Activated CD4-positive, alpha-beta T cell treated with anti-CD3 and anti-CD28 coated beads for 24 hours (primary cell): ENCODE measurements around the gene COMMD7.
"Not testable (repeated sequence)": the region's sequence is repeated elsewhere in the genome, so short reads cannot be mapped to it uniquely, and the experiment has no call there.

ENCODE experiments used
- DNase-seq, 2 donors: peaks; one replicate each; pipeline ENCODE4 v3.0.0-alpha.2; 2020; ENCODE audit warnings: low read depth in 2 of 2

Gene COMMD7

DNA sequence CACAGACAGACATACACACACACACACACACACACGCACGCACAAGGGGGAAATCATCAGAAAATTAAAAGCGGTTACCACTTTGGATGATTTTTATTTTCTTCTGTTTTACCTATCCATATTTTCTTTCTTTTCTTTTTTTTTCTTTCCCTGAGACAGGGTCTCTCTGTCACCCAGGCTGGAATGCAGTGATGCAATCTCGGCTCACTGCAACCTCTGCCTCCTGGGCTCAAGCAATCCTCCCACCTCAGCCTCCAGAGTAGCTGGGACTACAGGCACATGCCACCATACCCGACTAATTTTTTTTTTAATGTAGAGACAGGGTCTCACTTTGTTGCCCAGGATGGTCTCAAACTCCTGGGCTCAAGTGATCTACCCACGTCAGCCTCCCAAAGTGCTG is 14.8 kb downstream of the COMMD7 start:
- not testable (repeated sequence) for DNase-seq

DNA sequence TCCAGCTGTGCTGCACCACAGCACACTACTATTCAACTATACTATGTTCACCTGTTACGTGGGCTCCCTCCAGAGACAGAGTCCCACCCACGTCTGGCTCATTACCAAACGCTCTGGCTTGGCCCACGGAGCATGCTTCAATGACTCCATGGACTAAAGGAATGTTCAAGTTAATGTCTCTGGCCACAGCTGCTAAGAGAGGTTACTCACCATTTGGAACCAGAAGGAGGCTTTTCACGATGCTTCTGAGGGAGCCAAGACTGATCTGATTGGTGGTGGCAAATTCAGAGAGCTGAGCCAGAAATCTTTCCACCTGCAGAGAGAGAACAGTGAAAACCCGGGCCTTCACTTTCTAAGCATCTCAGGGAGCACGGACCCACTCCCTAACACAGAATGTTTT is 15.6 kb downstream of the COMMD7 start:
- no peak for DNase-seq

DNA sequence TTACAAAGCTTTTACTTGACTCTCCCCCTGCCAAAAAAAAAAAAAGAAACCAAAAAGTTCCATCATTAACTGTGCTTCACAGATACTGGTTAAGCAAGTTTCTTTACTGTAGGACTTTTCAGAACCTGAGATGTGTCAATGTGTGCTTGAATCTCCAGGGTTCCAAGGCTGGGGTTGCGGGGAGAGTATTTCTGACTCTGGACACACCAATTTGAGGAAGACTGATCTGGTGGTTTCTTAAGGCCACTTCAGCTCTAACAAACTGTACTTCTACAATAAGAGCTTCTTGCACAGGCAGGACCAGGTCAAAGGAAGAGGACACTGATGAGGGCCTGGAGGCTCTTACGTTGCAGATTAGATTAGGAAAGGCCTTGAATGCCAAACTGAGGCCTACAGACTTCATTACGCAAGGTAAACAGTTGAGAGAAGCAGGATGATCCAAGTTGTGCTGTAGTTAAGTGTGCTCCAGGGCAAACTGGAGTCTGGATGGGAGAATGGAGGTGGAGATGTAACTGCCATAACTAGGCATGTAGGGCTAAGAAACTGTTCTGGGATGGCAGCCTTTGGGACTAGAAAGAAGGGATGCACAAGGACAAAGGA is 24.4 kb downstream of the COMMD7 start:
- no peak for DNase-seq

DNA sequence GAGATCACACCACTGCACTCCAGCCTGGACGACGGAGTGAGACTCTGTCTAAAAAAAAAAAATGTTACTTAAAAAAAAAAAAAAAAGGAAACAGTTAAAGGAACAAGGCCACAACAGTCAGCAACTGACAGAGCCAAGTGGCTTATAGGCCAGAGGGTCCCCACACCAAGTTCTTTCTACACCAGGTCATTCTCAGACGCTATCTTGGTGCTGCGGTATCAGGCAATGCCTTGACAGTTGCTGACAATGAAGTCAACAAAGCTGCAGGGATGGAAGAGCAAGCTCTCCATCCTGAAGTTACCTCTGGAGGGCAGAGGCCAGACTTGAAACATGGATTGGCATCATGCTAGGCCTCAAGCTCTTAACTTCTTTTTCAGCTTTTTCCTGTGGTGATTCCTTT is 31.9 kb downstream of the COMMD7 start:
- no peak for DNase-seq

DNA sequence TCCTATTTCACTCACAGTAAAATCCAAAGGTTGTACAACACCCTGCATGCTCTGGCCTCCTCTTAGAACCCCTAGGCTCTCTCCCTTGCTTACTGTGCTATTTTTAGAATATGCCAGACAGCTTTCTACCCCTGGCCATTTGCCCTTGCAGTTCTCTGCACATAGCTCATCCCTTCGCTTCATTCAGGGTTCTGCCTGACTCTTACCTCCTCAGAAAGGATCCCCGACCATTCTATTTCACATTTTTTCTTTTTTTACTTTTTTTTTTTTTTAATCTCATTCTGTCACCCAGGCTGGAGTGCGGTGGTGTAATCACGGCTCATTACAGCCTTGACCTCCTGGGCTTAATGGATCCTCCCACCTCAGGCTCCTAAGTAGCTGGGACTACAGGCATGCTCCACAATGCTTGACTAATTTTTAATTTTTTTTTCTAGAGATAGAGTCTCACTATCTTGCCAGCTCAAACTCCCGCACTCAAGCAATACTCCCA is 33.6 kb downstream of the COMMD7 start:
- DNase-seq = no peak

DNA sequence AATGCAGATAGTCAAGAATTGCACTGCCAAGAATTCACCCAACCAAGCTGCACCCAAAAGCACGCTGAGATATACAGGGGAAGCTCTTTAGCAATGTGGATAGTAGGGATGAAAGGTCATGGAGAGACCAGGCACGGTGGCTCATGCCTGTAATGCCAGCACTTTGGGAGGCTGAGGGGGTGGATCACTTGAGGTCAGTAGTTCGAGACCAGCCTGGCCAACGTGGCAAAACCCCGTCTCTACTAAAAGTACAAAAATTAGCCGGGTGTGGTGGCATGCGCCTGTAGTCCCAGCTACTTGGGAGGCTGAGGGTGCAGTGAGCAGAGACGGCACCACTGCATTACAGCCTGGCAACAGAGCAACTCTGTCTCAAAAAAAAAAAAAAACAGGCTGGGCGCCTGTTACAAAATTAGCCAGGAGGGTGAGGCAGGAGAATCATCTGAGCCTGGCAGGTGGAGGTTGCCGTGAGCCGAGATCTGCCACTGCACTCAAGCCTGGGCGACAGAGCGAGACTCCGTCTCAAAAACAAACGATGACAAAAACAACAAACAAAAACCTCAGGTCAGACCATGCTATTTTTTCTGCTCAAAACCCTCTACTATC is 34.1 kb downstream of the COMMD7 start:
- DNase-seq = not testable (repeated sequence)

DNA sequence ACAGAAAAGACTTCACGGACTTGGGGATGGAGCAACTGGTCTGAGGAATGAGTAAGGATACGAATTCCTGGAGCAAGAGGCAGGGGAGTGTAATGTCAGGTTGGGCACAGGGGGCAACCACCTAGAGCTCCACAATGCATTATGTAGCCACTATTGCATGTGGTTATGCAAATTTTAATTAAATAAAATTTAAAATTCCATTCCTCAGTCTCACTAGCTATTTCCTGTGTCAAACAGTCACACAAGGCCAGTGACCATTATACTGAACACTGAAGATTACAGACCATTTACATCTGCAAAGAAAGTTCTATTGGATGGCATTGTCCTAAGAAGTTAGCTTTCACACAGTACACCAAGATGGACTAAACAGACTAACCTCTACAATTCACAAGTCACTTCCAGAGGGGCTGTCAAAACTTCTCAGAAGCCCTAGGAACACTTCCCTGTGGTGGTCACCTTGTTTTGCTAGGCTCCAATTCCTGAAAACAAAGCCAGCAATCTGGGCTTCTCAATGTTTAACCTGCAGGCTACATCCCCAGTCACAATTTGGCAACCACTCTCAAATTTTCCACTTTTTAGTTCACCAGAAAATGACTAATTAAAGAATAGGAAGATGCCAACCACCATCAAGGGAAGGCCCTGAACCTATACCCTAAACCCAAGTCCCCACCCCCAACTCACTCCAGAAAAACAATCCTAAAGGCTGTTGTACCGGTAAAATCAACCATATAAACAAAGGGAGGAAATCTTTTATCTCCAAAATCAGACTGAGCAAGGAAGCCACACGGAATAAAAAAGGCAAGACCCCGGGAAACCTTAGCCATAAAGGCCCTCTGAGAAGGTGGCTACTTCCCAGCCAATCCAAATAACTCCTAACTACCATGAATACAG is 35.3 kb downstream of the COMMD7 start:
- no peak for DNase-seq

DNA sequence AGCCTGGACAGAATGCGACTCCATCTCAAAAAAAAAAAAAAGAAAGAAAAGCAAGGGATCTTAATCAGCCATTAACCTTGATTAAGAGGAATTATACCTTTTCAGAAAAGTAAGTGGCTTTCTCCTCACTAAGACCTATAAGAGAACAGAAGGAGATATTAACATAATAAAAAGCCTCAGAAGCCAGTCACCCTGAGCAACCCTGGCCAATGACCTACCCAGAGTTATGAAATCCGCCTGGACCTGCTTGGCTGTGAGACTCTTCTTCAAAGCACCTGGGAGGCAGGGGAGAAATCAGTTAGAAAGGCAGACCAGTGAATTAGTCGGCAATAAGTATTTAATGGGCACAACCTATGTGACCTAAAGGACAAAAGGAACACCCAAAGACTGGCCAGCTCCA is 36.8 kb downstream of the COMMD7 start:
- DNase-seq = no peak

DNA sequence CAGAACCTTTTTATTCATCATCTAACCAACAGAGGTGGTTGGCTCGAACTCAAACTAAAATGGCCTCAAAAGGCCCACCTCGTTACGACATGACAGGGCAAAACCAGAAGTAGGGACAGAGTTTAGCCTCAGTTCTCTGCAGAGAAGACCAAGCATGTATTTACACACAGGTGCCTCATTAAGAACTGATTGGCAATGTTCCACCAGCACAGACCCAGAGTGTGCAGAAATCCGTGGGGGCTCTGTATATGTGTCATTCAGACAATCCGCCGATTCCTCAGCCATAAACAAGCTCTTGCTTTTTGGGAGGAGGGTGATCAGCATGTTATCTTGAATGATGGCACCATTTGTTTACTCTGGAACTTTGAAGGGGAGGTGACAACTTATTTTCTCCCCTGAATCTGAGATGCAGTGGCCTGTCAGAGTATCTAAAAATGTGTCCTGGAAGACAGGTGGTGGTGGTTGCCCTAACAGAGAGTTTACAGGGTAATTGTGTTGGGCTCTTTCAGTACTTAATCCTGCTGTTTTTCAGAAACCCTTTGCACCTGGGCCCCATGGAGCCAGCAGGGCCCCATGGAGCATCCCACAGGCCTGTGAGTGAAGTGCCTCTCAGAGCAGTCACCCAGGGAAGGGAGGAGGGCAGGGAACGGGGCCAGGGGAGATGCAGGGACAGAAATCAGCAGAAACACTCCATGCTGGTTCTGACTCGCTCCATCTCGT is 40.4 kb downstream of the COMMD7 start:
- DNase-seq = no peak

DNA sequence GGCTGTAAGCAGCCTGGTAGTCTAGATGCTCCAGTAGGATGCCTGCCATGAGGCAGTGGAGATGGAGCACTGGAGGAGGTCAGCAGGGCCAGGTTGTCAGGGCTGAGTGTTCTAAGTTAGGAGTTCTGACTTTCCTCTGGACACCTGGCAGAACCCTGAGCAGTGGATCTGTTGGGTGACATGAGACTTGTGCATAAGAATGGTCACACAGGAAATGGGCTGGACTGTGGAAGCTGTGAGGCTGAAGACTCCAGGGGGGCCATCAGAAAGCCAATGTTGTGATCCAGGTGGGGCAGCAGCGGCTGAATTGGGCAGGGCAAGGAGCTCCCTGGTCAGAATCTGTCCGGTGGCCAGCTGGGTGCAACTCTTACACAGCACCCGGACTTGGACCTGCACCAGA is 45.7 kb downstream of the COMMD7 start:
- no peak for DNase-seq

DNA sequence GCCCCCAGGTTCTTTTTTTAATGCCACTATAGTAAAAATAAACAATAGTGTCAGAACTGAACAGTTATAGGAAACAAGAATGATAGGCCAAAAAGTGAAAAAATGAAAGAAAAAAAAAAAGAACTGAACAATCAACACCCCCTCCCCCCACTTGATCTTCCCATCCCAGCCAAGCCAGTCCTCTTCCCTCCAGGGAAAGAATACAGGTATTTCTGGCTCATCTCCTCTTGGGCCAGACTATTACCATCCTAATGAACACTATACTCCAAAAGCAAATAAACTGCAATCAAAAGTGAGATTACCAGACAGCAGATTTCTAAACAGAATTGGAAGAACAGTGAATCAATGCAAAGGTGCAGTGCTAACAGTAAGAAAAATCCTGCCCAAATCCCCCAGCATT is 48.2 kb downstream of the COMMD7 start:
- no peak for DNase-seq

DNA sequence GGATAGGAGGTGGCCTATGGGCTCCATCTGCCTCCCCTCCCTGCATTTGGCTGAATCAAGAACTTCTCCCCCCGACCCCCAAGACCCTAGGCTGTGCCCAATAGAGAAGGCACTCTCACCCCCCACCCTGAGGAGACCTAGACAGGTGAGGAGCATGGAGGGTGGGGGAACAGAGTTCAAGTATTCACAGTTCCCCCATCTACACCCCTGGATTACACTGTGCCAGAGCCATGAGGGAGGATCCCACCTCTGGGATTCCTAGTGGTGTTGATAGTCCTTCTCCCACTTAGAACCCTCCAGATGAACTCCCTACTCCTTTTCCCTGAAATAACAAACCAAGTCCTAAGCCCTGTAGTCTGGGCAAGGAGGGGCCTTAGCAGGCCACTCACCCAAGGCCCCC is 54.3 kb downstream of the COMMD7 start:
- not testable (repeated sequence) for DNase-seq

DNA sequence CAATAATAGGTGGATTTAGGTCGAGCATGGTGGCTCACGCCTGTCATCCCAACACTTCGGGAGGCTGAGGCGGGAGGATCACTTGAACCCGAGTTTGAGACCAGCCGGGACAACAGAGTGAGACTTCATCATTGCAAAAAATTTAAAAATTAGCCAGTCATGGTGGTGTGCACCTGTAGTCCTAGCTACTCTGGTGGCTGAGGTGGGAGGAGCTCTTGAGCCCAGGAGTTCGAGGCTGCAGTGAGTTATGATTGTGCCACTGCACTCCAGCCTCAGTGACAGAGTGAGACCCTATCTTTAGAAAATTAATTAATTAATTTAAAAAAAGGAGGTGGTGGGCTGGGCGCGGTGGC is 56.1 kb downstream of the COMMD7 start:
- DNase-seq = no peak

DNA sequence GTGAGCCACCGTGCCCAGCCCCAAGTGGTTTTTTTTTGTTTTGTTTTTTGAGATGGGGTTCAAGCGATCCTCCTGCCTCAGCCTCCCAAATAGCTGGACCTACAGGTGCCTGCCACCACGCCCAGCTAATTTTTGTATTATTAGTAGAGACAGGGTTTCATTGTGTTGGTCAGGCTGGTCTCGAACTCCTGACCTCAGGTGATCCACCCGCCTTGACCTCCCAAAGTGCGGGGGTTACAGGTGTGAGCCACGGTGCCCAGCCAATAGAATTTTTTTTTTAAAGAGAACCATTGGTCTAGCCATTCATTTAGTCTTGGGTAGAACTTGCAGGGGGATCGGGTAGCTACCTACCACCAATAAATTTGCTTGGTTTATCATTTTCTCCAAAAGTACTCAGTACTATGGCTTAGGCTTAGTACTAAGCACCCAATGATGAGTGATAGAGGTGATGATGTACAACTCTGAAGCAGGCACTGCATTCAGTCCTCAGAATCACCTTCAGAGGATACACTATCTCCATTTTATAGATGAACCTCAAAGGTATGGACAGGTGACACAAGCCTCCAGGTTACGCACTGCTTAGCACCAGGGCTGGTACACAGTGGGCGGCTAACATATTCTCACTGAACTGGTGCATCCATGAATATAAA is 56.6 kb downstream of the COMMD7 start:
- no peak for DNase-seq

DNA sequence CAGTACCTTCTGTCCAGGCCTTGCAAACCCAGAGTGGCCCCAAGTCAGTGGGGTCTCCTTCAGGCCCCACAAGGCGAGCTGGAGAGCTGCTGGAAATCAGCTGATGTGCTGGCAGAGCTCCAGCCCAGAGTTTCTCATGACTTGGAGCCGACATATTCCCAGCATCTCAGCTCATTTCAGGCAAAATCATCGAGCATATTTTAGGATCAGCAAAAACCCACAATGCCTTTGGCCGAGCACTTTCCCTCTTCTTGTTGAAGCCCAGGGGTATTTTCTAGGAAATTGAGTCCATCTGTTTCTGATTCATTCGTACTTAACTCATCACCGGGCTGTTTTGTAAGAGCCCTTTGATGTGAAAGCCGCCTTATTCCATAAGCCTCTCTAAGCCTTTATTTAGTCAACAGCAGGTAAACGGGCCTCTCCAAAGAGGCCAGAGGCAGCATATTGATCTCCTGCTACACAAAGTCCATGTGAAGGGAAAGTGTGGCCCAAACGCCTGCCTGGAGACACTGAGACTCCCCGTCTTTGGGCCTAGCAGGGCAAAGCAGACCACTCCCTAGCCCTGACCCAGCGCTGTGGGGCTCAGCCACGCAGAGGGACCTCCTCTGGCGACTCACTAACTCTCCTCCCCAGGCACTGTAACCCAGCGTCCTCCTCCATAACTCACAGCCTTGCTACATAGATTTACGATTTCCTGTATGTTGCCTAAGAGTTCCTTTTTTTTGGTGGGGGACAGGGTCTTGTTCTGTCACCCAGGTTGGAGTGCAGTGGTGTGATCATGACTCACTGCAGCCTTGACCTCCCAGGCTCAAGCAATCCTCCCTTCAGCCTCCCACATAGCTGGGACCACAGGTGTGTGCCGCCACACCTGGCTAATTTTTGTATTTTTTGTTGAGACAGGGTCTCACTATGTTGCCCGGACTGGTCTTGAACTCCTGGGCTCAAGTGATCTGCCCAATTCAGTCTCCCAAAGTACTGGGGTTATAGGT is 57.4 kb downstream of the COMMD7 start:
- no peak for DNase-seq

DNA sequence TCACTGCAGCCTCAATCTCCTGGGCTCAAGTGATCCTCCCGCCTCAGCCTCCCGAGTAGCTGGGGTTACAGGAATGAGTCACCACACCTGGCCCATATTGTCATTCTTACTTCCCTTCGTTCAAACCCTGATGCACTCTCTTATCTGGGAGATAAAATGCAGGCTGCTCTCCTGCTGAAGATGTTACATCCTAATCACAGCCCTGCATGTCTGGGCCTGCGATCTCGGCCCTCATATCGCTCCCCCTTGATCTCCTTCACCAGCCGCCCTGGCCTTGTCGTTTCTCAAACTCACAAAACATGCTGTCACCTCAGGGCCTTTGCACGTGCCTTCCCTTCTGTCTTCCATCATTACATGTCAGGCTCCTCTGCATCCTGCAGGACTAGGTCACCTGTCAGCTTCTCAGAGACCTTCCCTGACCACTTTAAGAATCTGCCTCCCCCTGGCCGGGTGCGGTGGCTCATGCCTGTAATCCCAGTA is 60.7 kb downstream of the COMMD7 start:
- DNase-seq = no peak

DNA sequence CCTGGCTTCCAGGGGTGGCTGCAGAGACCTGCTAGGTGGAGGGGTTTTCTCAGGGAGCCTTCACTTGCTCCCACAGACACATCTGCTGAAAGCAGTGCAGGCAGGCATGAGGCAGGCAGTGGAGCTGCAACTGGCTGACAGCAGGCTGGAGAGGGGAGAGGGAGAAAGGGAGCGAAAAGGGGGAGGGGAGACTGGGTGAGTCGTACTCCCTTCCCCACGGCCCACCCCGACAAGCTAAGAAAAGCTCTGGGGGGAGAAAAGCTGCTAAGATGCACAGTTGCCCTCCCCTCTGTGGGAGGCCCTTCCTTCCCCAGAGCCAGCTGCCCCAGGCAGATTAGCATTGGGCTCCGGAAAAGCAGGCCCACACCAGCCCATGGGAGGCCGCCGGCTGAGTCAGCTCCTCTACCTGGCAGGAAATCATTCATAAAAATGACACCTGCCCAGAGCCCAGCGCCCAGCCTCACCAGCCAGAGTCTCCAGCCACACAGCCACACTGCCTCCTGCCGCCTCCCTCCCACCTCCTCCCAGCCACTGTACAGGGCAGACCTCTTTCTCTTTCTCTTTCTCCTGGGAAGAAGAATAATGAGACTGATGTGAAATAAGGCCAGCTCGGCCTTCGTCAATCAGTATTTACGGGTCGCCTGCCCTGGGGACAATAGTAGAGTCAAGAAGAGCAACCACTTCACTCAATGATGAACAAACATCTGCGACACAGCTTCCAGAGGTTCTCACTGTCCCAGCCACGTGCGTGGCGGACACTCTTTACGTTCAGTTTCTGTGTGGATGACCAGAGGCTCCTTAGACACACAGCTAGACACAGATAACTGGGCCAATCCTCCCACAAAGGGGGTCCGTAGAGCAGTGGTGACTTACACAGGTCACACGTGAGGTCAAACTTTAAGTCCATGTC is 61.8 kb downstream of the COMMD7 start:
- no peak for DNase-seq

DNA sequence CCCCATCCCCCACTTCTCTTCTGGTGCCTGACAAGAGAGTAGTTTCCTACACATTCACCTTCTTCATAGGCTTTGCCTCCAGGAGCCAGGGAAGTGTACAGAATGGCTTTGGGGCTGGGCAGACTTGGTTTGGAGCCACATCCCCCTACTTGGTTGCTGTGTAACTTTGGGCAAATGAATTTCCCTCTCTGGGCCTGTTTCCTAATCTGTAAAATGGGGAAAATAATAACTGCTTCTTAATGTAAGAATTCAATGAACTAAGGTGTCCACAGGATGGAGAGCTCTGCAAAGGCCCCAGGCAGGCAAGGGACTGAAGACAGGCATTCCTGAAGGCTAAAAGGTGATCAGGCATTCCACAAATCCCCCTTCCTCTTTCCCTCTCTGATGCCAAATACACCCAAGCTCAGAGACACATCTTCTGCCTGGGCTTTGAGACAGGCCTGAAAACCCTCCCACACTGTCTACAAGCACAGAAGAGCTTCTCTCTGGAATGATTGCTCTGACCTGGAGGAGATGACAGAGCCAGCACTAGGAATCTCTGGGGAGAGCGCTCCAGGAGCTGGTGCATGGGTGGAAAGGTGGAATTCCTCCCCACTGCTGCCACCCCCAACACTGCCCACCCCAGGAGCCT is 62.6 kb downstream of the COMMD7 start:
- no peak for DNase-seq

DNA sequence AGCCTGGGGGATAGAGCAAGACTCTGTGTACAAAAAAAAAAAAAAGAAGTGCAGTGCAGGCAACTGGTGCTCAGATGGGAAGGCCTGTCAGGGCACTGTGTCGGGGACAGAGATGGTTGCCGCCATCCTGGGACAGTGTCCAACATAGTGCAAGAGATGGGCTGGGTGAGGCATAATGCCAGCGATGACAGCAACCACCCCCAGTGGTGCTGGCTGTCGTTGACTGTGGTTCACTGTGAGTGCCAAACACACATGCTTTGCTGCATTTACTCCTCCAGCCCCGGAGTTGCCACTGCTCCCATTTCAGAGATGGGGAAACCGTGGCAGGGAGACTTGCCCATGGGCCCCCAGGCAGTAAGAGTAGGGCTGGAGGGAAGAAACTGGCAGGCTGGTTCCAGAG is 64.3 kb downstream of the COMMD7 start:
- DNase-seq = no peak
